LHCN-M2 (cell line): ENCODE data around the gene MINDY4. TPM values are rescaled to one million over a fixed set of nuclear protein-coding genes. Genes with fewer than 3 reads are reported as not detected.
A peak's percentile ranks its signal among the peaks of the same experiment; 100 is the strongest.

Source experiments
- DNase-seq: peaks from one replicate; pipeline ENCODE4 v3.0.0-alpha.2; 2012; ENCODE audit warnings: low read depth
- total RNA-seq: library from RNA; depleted of rRNA; stranded (reverse); fragments of >200 nt; gene quantifications from 2 replicates; pipeline ENCODE4 v1.2.3, GENCODE V29; 2014

MINDY4 gene
- total RNA-seq, 1 experiment from 2014 or later: 3.7 TPM

- DNase-seq: no peak
Measured at GRCh38 chr7:30772984-30773383, 1.8 kb downstream of the MINDY4 start.

GRCh38 chr7:30775992-30776391 is 4.8 kb downstream of the MINDY4 start:
- DNase-seq: no peak

GRCh38 chr7:30776971-30777370 is 5.8 kb downstream of the MINDY4 start:
- DNase-seq: no peak

- DNase-seq: no peak
Measured at GRCh38 chr7:30778255-30779025, 7.2 kb downstream of the MINDY4 start.

- DNase-seq: no peak
Measured at GRCh38 chr7:30779574-30779973, 8.4 kb downstream of the MINDY4 start.

- no peak for DNase-seq
Measured at GRCh38 chr7:30780941-30781340, 9.7 kb downstream of the MINDY4 start.

- no peak for DNase-seq
Measured at GRCh38 chr7:30782690-30783089, 11.5 kb downstream of the MINDY4 start.

- no peak for DNase-seq
Measured at GRCh38 chr7:30785786-30786185, 14.6 kb downstream of the MINDY4 start.

- no peak for DNase-seq
Measured at GRCh38 chr7:30787486-30787885, 16.3 kb downstream of the MINDY4 start.

GRCh38 chr7:30788640-30789333 is 17.6 kb downstream of the MINDY4 start:
- DNase-seq: no peak

- DNase-seq: peak; percentile 84
Measured at GRCh38 chr7:30789334-30789711, 18.1 kb downstream of the MINDY4 start.

GRCh38 chr7:30790356-30790755 is 19.1 kb downstream of the MINDY4 start:
- DNase-seq: no peak

- no peak for DNase-seq
Measured at GRCh38 chr7:30791114-30791513, 19.9 kb downstream of the MINDY4 start.

GRCh38 chr7:30795161-30795948 is 24.1 kb downstream of the MINDY4 start:
- peak; percentile 41 for DNase-seq

GRCh38 chr7:30796105-30796869 is 25.1 kb downstream of the MINDY4 start:
- DNase-seq: peak; percentile 52

- DNase-seq: no peak
Measured at GRCh38 chr7:30797176-30798040, 26.2 kb downstream of the MINDY4 start.

GRCh38 chr7:30799206-30799975 is 28.2 kb downstream of the MINDY4 start:
- DNase-seq: peak; percentile 96

GRCh38 chr7:30799976-30800661 is 28.9 kb downstream of the MINDY4 start:
- no peak for DNase-seq

- DNase-seq: peak; percentile 85
Measured at GRCh38 chr7:30800785-30801252, 29.6 kb downstream of the MINDY4 start.
